SIG-M5 treated with dmso at 0.1 percent for 504 hours (cell line): ENCODE results near the gene SON.
A peak's percentile ranks its signal among the peaks of the same experiment; 100 is the strongest.
"Not testable (repeated sequence)": the region's sequence is repeated elsewhere in the genome, so short reads cannot be mapped to it uniquely, and the experiment has no call there.

Experiments
- DNase-seq: peaks from one replicate; lab custom pipeline; 2025; ENCODE audit not compliant: unreplicated experiment; lab: John Stamatoyannopoulos, UW

The SON gene

GRCh38 chr21:33572350-33572749 is 29.5 kb downstream of the SON start:
- DNase-seq: no peak

- not testable (repeated sequence) for DNase-seq
Measured at GRCh38 chr21:33576741-33577141, 33.9 kb downstream of the SON start.

GRCh38 chr21:33578214-33578613 is 35.4 kb downstream of the SON start:
- DNase-seq: no peak

GRCh38 chr21:33578959-33579542 is 36.2 kb downstream of the SON start:
- no peak for DNase-seq

- DNase-seq: no peak
Measured at GRCh38 chr21:33584455-33584854, 41.6 kb downstream of the SON start.

- DNase-seq: no peak
Measured at GRCh38 chr21:33586927-33587326, 44.1 kb downstream of the SON start.

- peak; percentile 15 for DNase-seq
Measured at GRCh38 chr21:33587792-33588484, 45.1 kb downstream of the SON start.

- peak; percentile 71 for DNase-seq
Measured at GRCh38 chr21:33588485-33589335, 45.9 kb downstream of the SON start, which contains the start of gene DONSON. Gene DONSON (minus strand): TSS chr21:33588684. CDS start chr21:33588641, 43 bp downstream.

- DNase-seq: no peak
Measured at GRCh38 chr21:33598051-33598450, 55.2 kb downstream of the SON start.

- no peak for DNase-seq
Measured at GRCh38 chr21:33608559-33608958, 65.7 kb downstream of the SON start.

GRCh38 chr21:33611006-33611744 is 68.3 kb downstream of the SON start:
- DNase-seq: no peak

GRCh38 chr21:33617565-33617964 is 74.7 kb downstream of the SON start:
- not testable (repeated sequence) for DNase-seq

- no peak for DNase-seq
Measured at GRCh38 chr21:33618407-33618806, 75.6 kb downstream of the SON start.

- peak; percentile 79 for DNase-seq
Measured at GRCh38 chr21:33619726-33620125, 76.9 kb downstream of the SON start.

GRCh38 chr21:33622253-33622652 is 79.4 kb downstream of the SON start:
- DNase-seq: no peak

GRCh38 chr21:33626151-33626550 is 83.3 kb downstream of the SON start:
- DNase-seq: not testable (repeated sequence)
